GM12864 (cell line): ENCODE results near the gene MINDY4.

Experiments used
- DNase-seq: peaks from one replicate; pipeline ENCODE4 v3.0.0-alpha.2; 2011; ENCODE audit warnings: low read depth
- H3K4me3 ChIP-seq: 2 replicates; pipeline ENCODE4 v1.5.1; 2011; ENCODE audit warnings: mild to moderate bottlenecking, low read depth, low read length, control low read depth
- CTCF ChIP-seq: IDR thresholded peaks from 2 replicates; pipeline ENCODE4 v1.5.1; 2011; ENCODE audit warnings: low read depth, mild to moderate bottlenecking, moderate library complexity, low read length, control low read depth, inconsistent platforms; ENCODE audit errors: missing control alignments

Gene MINDY4

GRCh38 chr7:30795161-30795948, 24.1 kb downstream of the MINDY4 start:
- no peak overlapping the region for H3K4me3 ChIP-seq
- TF ChIP-seq CTCF: peak; percentile 12
- no peak for DNase-seq

GRCh38 chr7:30796105-30796869, 25.1 kb downstream of the MINDY4 start:
- no peak overlapping the region for H3K4me3 ChIP-seq
- TF ChIP-seq CTCF: no peak
- no peak for DNase-seq

- no peak for TF ChIP-seq CTCF
- H3K4me3 ChIP-seq: no peak overlapping the region
- DNase-seq: no peak
These were observed 26.2 kb downstream of the MINDY4 start for GRCh38 chr7:30797176-30798040.

GRCh38 chr7:30799206-30799975, 28.2 kb downstream of the MINDY4 start:
- peak; percentile 56 for DNase-seq
- no peak overlapping the region for H3K4me3 ChIP-seq
- TF ChIP-seq CTCF: no peak

- no peak overlapping the region for H3K4me3 ChIP-seq
- DNase-seq: no peak
- no peak for TF ChIP-seq CTCF
These were observed 28.9 kb downstream of the MINDY4 start for GRCh38 chr7:30799976-30800661.

GRCh38 chr7:30800785-30801252, 29.6 kb downstream of the MINDY4 start:
- H3K4me3 ChIP-seq: no peak overlapping the region
- DNase-seq: peak; percentile 46
- TF ChIP-seq CTCF: peak; percentile 73
